Neural progenitor cell (in vitro differentiated cells): ENCODE results near the gene B3GNT5.

ENCODE experiments used
- EZH2 ChIP-seq: fragments of 200-600 bp; sonication (generic); IDR thresholded peaks from 2 replicates; pipeline ENCODE4 v1.6.1; 2017; ENCODE audit warnings: antibody characterized with exemption, mild to moderate bottlenecking, moderate library complexity
- TF ChIP-seq, protein P1 (sequence below): fragments of 200-600 bp; sonication (generic); IDR thresholded peaks from 2 replicates; pipeline ENCODE4 v1.5.1; 2017; ENCODE audit warnings: antibody characterized with exemption, mild to moderate bottlenecking

DNA sequence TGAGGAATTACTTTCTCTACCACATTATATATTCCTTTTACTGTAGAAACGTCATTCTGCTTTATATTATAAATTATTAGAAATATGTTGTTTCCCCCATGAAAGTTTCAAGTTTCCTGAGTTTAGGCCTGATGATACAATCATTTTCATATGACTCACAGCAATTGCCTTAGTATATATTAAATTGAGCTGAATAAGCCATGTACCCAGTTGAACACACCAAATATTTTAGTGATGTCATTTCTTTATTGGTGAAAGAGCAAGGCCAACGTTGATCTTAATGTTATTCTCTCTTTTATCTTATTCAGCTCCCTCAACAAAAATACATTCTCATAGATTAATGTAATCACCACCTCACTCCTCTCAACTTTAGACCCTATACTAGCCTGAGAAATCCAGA is 30.8 kb downstream of the B3GNT5 start:
- no peak for TF ChIP-seq EZH2
- TF ChIP-seq, protein P1, sequence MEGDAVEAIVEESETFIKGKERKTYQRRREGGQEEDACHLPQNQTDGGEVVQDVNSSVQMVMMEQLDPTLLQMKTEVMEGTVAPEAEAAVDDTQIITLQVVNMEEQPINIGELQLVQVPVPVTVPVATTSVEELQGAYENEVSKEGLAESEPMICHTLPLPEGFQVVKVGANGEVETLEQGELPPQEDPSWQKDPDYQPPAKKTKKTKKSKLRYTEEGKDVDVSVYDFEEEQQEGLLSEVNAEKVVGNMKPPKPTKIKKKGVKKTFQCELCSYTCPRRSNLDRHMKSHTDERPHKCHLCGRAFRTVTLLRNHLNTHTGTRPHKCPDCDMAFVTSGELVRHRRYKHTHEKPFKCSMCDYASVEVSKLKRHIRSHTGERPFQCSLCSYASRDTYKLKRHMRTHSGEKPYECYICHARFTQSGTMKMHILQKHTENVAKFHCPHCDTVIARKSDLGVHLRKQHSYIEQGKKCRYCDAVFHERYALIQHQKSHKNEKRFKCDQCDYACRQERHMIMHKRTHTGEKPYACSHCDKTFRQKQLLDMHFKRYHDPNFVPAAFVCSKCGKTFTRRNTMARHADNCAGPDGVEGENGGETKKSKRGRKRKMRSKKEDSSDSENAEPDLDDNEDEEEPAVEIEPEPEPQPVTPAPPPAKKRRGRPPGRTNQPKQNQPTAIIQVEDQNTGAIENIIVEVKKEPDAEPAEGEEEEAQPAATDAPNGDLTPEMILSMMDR, result no peak
